Loucy (cell line): ENCODE data around the gene SCD.

Source experiments
- H2AFZ ChIP-seq: fragments of 200-600 bp; sonication (generic); 2 replicates; pipeline ENCODE4 v1.6.0; 2016; ENCODE audit warnings: antibody characterized with exemption, mild to moderate bottlenecking, low read length, moderate library complexity
- H3F3A ChIP-seq: fragments of 200-600 bp; 2 replicates; pipeline ENCODE4 v1.6.0; 2016; ENCODE audit warnings: antibody characterized with exemption, low read depth, mild to moderate bottlenecking
- H3K27me3 ChIP-seq: fragments of 200-600 bp; sonication (generic); 2 replicates; pipeline ENCODE4 v1.6.1; 2014; ENCODE audit warnings: low read length, mild to moderate bottlenecking; ENCODE audit not compliant: insufficient read depth, poor library complexity, severe bottlenecking
- H3K36me3 ChIP-seq: fragments of 200-600 bp; sonication (generic); 2 replicates; pipeline ENCODE4 v1.6.1; 2016; ENCODE audit warnings: low read length; ENCODE audit not compliant: insufficient read depth
- H3K4me1 ChIP-seq: fragments of 200-600 bp; sonication (generic); 2 replicates; pipeline ENCODE4 v1.5.1; 2014; ENCODE audit warnings: low read length, mild to moderate bottlenecking; ENCODE audit not compliant: insufficient read depth, poor library complexity, severe bottlenecking
- H3K4me2 ChIP-seq: fragments of 200-600 bp; sonication (generic); 2 replicates; pipeline ENCODE4 v1.6.0; 2014; ENCODE audit warnings: antibody characterized with exemption, low read length, low read depth, mild to moderate bottlenecking; ENCODE audit not compliant: poor library complexity, severe bottlenecking
- H3K4me3 ChIP-seq: fragments of 200-600 bp; sonication (generic); 2 replicates; pipeline ENCODE4 v1.5.1; 2014; ENCODE audit warnings: low read length, mild to moderate bottlenecking, mixed read lengths; ENCODE audit not compliant: poor library complexity, severe bottlenecking
- H3K79me2 ChIP-seq: fragments of 200-600 bp; sonication (generic); 2 replicates; pipeline ENCODE4 v1.6.1; 2014; ENCODE audit warnings: low read length; ENCODE audit not compliant: insufficient read depth
- H3K9ac ChIP-seq: fragments of 200-600 bp; sonication (generic); 2 replicates; pipeline ENCODE4 v1.6.0; 2014; ENCODE audit warnings: mild to moderate bottlenecking, low read depth, low read length, moderate library complexity; ENCODE audit not compliant: poor library complexity, severe bottlenecking
- H3K9me2 ChIP-seq: fragments of 200-600 bp; sonication (generic); replicated peaks from 2 replicates; pipeline ENCODE4 v1.6.1; 2016; ENCODE audit warnings: low read depth, low read length, mixed read lengths
- H3K9me3 ChIP-seq: fragments of 200-600 bp; sonication (generic); 2 replicates; pipeline ENCODE4 v1.6.1; 2014; ENCODE audit warnings: mild to moderate bottlenecking, antibody characterized with exemption, low read length, low read depth; ENCODE audit not compliant: insufficient read depth
- H4K20me1 ChIP-seq: fragments of 200-600 bp; sonication (generic); 2 replicates; pipeline ENCODE4 v1.6.0; 2014; ENCODE audit warnings: antibody characterized with exemption, low read length, mild to moderate bottlenecking; ENCODE audit not compliant: insufficient read depth, poor library complexity, severe bottlenecking
- CTCF ChIP-seq: fragments of 200-600 bp; sonication (generic); conservative IDR thresholded peaks from 2 replicates; pipeline ENCODE4 v1.5.1; 2014; ENCODE audit warnings: mild to moderate bottlenecking, antibody characterized with exemption, low read length
- EZH2phosphoT487 ChIP-seq: fragments of 200-600 bp; IDR thresholded peaks from 2 replicates; pipeline ENCODE4 v1.6.1; 2018; ENCODE audit warnings: antibody characterized with exemption, mild to moderate bottlenecking, moderate library complexity, borderline replicate concordance

The SCD gene

DNA sequence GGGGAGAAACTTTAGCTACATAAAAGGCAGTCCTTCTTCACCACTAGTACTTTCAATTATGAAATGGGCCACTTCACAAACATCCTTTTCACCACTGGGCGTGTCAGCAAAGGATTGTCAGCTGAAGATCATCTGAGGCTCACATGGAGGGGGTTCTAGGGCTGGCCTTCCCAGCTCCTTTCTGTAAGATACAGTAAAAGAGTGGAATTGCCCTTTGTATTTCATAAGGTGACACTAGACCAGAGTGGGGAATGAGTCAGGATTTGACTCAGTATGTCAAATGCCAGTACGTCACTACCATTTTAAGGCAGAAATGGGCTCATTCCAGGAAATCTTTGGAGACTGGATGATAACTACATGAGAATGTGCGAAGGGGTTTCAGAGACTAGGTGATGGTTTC, 39.3 kb upstream of the SCD start:
- no peaks in the 10 kb centered on the region for H3K4me1 ChIP-seq
- H3F3A ChIP-seq: no peaks in the 10 kb centered on the region
- no peak overlapping the region for H3K4me3 ChIP-seq
- H2AFZ ChIP-seq: no peak overlapping the region
- H3K36me3 ChIP-seq: no peaks in the 10 kb centered on the region
- H4K20me1 ChIP-seq: no peaks in the 10 kb centered on the region
- TF ChIP-seq CTCF (no peak), EZH2phosphoT487 (no peak)
- no peaks in the 10 kb centered on the region for H3K79me2 ChIP-seq
- H3K9me3 ChIP-seq: no peaks in the 10 kb centered on the region
- H3K27me3 ChIP-seq: peaks cover 5% of the 10 kb centered on the region
- H3K9ac ChIP-seq: no peak overlapping the region
- H3K9me2 ChIP-seq: no peaks in the 10 kb centered on the region
- H3K4me2 ChIP-seq: no peak overlapping the region

GRCh38 chr10:100311298-100311697, 35.7 kb upstream of the SCD start:
- no peaks in the 10 kb centered on the region for H3K36me3 ChIP-seq
- H3K4me3 ChIP-seq: no peak overlapping the region
- no peak overlapping the region for H2AFZ ChIP-seq
- H3K27me3 ChIP-seq: peaks cover 5% of the 10 kb centered on the region
- no peaks in the 10 kb centered on the region for H3F3A ChIP-seq
- H3K79me2 ChIP-seq: no peaks in the 10 kb centered on the region
- H4K20me1 ChIP-seq: no peaks in the 10 kb centered on the region
- no peaks in the 10 kb centered on the region for H3K4me1 ChIP-seq
- TF ChIP-seq EZH2phosphoT487 (no peak), CTCF (no peak)
- no peaks in the 10 kb centered on the region for H3K9me2 ChIP-seq
- no peak overlapping the region for H3K9ac ChIP-seq
- no peaks in the 10 kb centered on the region for H3K9me3 ChIP-seq
- H3K4me2 ChIP-seq: no peak overlapping the region

DNA sequence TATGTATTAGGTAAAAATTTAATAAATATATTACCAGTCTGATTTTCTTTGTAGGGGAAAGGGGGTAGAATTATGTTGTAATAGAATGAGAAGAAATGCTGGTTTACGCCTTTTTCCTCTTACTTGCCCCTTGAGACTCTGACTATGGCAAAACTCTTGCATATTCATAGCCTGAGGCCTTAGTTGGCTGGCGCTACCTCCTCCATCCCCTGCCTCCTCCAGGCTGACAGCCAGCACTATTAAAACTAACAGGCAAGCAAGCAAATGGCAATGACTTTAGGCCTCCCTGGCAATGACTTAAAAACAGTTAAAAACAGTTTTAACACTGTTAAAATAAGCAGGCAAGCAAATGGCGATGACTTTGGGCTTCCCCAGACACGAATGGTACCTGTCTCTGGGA, 31.4 kb upstream of the SCD start:
- no peaks in the 10 kb centered on the region for H4K20me1 ChIP-seq
- no peak overlapping the region for H3K4me2 ChIP-seq
- H2AFZ ChIP-seq: no peak overlapping the region

More for the DNA sequence above, 31.4 kb upstream of the SCD start:
- Histone ChIP-seq H3F3A (no peaks in the 10 kb centered on the region), H3K9ac (no peak overlapping the region), H3K36me3 (no peaks in the 10 kb centered on the region), H3K27me3 (no peaks in the 10 kb centered on the region), H3K9me3 (no peaks in the 10 kb centered on the region), H3K79me2 (no peaks in the 10 kb centered on the region), H3K4me1 (no peaks in the 10 kb centered on the region), H3K9me2 (no peaks in the 10 kb centered on the region), H3K4me3 (no peak overlapping the region)
- TF ChIP-seq EZH2phosphoT487 (no peak), CTCF (no peak)
